GM21423 (cell line): Measurements from ENCODE around the gene SH3PXD2B.

Experiments
- ATAC-seq: cut with Tn5 transposase; IDR thresholded peaks from one replicate; pipeline ENCODE4 v1.9.1; 2021; ENCODE audit warnings: mild to moderate bottlenecking, moderate library complexity; ENCODE audit not compliant: unreplicated experiment

SH3PXD2B gene

DNA sequence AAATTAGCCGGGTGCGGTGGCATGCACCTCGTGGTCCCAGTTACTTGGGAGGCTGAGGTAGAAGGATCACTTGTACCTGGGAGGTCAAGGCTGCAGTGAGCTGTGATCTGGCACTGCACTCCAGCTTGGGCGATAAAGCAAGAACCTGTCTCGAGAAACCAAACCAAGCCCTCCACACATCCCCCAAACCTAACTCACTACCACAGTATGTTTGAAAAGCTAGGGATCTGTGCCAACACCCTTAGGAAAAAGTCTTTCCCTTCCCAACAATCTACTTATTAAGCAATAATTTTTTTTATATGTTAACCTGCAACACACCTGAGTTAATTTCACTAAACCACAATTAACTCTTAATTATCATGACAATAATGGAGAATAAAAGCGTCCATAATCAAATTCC, 173.0 kb downstream of the SH3PXD2B start:
- ATAC-seq, result no peak

DNA sequence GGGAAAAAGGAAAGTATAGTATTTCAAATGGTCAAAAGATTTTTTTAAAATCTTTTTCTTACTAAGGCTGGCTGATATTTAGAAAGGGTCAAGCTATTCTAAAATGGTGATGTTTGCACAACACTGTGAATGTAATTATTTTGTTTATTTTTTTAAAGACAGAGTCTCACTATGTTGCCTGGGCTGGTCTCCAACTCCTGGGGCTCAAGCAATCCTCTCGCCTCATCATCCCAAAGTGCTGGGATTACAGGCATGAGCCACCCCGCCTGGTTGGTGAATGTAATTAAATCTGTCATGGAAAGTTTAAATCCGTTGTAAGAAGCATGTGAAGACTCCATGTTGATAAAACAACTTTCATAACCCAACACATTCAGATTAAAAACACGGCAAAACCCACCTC, 173.4 kb downstream of the SH3PXD2B start:
- no peak for ATAC-seq

DNA sequence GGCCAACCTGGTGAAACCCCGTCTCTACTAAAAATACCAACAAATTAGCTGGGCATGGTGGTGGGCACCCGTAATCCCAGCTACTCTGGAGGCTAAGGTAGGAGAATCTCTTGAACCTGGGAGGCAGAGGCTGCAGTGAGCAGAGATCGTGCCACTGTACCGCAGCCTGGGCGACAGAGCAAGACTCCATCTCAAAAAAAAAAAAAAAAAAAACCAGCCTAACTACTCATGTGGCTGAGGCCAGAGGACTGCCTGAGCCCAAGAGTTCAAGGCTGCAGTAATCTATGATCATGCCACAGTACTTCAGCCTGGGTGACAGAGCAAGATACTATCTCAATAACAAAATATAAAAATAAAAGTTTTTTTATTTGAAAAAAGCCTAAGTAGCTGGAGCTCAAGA, 174.0 kb downstream of the SH3PXD2B start:
- no peak for ATAC-seq

DNA sequence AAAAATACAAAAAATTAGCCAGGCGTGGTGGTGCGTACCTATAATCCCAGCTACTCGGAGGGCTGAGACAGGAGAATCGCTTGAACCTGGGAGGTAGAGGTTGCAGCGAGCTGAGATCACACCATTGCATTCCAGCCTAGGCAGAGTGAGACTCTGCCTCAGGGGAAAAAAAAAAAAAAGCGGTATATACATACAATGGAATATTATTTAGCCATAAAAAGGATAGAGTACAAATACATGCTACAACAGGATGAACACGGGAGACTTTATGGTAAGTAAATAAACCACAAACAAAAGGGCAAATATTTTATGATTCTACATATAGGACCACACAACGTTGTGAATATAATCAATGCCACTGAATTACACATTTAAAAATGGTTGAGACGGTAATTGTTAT, 176.0 kb downstream of the SH3PXD2B start:
- ATAC-seq, result no peak

DNA sequence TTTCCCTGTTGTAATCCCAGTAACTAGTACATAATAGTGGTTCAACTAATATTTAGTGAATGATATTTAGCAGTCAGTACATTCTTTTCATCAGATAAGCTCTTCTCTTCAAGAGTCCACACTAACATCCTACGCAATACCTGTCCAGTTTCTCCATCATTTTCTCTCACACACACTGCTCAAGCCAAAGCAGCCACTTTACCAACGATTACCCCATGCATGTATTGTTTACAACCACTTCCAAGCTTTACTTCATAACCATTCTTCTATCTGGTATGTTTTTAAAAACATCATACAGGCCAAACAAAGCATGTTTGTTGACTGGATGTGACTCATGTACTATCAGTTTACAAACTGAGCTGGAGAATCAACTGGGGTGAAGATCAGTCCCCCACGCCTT, 178.1 kb downstream of the SH3PXD2B start:
- ATAC-seq, result no peak
